ENCODE results near the gene SURF1.

DNA sequence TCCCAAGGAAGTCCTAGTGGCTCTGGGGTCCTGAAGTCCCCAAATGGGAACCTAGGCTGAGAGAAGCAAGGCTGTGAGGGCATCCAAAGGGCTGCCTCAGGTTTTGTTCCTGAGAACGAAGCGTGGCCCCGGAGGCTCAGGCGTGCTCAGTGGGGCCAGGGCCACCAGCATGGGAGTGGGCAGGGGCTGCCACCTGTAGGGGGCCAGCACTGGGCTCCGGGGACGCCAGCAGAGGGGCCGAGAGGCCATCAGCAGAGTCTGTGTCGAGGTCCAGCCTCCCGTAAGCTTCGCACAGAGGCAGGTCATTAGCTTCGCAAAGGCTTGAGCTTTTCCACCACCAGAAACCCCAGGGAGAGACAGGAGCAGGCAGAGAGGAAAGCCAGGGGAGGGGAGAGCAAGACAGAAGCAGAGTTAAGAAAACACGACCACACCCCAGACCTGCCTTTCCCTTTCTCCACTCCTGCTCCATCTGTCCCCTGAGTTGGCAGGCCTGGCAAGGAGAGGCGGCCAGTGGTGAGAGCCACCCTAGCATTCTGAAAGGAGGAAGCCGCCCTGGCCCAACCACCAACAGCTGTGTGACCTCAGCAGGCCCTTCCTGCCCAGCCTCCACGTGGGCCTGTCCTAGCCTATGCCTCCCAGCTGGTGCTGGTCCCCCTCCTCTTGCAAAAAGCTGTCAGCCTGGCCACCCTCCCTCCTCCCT is 14.8 kb downstream of the SURF1 start:
- TF ChIP-seq EP300 (IDR thresholded peaks at IDR 0.05) (no peak), POLR2AphosphoS5 (IDR thresholded peaks at IDR 0.05) (no peak)

All from esophagus muscularis mucosa (tissue), 3 donors.